HG03558 (cell line): ENCODE data around the gene KLK15.
A peak's percentile ranks its signal among the peaks of the same experiment; 100 is the strongest.
"Not testable (repeated sequence)": the region's sequence is repeated elsewhere in the genome, so short reads cannot be mapped to it uniquely, and the experiment has no call there.

Experiments
- ATAC-seq: cut with Tn5 transposase; IDR thresholded peaks from one replicate; pipeline ENCODE4 v1.9.1; 2021; ENCODE audit warnings: moderate number of reproducible peaks; ENCODE audit not compliant: unreplicated experiment; ENCODE audit errors: extremely low read depth

Gene KLK15

GRCh38 chr19:50822661-50823208 lies 10.6 kb downstream of the KLK15 start:
- no peak for ATAC-seq

- ATAC-seq: no peak
These were observed 11.8 kb downstream of the KLK15 start for GRCh38 chr19:50821622-50822021.

GRCh38 chr19:50821248-50821612 lies 12.1 kb downstream of the KLK15 start:
- ATAC-seq: no peak

- no peak for ATAC-seq
These were observed 12.7 kb downstream of the KLK15 start for GRCh38 chr19:50820549-50821247.

- no peak for ATAC-seq
These were observed 13.3 kb downstream of the KLK15 start for GRCh38 chr19:50820086-50820485.

- ATAC-seq: no peak
These were observed 13.7 kb downstream of the KLK15 start for GRCh38 chr19:50819636-50820035.

- no peak for ATAC-seq
These were observed 14.4 kb downstream of the KLK15 start for GRCh38 chr19:50818859-50819472.

- ATAC-seq: no peak
These were observed 15.2 kb downstream of the KLK15 start for GRCh38 chr19:50817941-50818858.

GRCh38 chr19:50815439-50815838 lies 17.9 kb downstream of the KLK15 start:
- ATAC-seq: no peak

GRCh38 chr19:50814883-50815282 lies 18.5 kb downstream of the KLK15 start:
- ATAC-seq: no peak

GRCh38 chr19:50812474-50812873 lies 20.9 kb downstream of the KLK15 start:
- ATAC-seq: no peak

GRCh38 chr19:50811622-50812238 lies 21.6 kb downstream of the KLK15 start:
- not testable (repeated sequence) for ATAC-seq

- ATAC-seq: no peak
These were observed 24.5 kb downstream of the KLK15 start for GRCh38 chr19:50808856-50809255.

- peak; percentile 78 for ATAC-seq
These were observed 28.7 kb downstream of the KLK15 start for GRCh38 chr19:50804420-50805272.

GRCh38 chr19:50803633-50804419 lies 29.5 kb downstream of the KLK15 start:
- ATAC-seq: no peak

- ATAC-seq: no peak
These were observed 32.3 kb downstream of the KLK15 start for GRCh38 chr19:50801107-50801506.

- no peak for ATAC-seq
These were observed 33.9 kb downstream of the KLK15 start for GRCh38 chr19:50799547-50799851.

- no peak for ATAC-seq
These were observed 34.5 kb downstream of the KLK15 start for GRCh38 chr19:50798659-50799546.
